ENCODE measurements around the gene LYRM9. TPM values are rescaled to one million over a fixed set of nuclear protein-coding genes. Genes with fewer than 3 reads are reported as not detected.
A peak's percentile ranks its signal among the peaks of the same experiment; 100 is the strongest.

The LYRM9 gene
- total and polyA plus RNA-seq, 9 of the 15 experiments (the other 6 are each of a cell fraction or from before 2014, with no cell fraction given), result 0.98 to 4.7 (median 1.8) TPM

GRCh38 chr17:27892866-27893769 is at the start of gene LYRM9 (continued):
- TF ChIP-seq, protein P1, sequence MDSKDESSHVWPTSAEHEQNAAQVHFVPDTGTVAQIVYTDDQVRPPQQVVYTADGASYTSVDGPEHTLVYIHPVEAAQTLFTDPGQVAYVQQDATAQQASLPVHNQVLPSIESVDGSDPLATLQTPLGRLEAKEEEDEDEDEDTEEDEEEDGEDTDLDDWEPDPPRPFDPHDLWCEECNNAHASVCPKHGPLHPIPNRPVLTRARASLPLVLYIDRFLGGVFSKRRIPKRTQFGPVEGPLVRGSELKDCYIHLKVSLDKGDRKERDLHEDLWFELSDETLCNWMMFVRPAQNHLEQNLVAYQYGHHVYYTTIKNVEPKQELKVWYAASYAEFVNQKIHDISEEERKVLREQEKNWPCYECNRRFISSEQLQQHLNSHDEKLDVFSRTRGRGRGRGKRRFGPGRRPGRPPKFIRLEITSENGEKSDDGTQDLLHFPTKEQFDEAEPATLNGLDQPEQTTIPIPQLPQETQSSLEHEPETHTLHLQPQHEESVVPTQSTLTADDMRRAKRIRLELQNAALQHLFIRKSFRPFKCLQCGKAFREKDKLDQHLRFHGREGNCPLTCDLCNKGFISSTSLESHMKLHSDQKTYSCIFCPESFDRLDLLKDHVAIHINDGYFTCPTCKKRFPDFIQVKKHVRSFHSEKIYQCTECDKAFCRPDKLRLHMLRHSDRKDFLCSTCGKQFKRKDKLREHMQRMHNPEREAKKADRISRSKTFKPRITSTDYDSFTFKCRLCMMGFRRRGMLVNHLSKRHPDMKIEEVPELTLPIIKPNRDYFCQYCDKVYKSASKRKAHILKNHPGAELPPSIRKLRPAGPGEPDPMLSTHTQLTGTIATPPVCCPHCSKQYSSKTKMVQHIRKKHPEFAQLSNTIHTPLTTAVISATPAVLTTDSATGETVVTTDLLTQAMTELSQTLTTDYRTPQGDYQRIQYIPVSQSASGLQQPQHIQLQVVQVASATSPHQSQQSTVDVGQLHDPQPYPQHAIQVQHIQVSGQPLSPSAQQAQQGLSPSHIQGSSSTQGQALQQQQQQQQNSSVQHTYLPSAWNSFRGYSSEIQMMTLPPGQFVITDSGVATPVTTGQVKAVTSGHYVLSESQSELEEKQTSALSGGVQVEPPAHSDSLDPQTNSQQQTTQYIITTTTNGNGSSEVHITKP (IDR thresholded peaks at IDR 0.05; ENCODE audit: partially characterized antibody), result peak; percentile 63
- TF ChIP-seq FOSL1 (tag; conservative IDR thresholded peaks at IDR 0.05) (peak; percentile 44; the same call in 1 of the 2 replicates), ZNF766 (CRISPR knock-in tag; conservative IDR thresholded peaks at IDR 0.05) (0 out of 2 replicates have a peak, but pooled peaks have one; percentile 5), ZBED1 (IDR thresholded peaks at IDR 0.05) (no peak), KLF13 (tag; IDR thresholded peaks at IDR 0.05; ENCODE audit: borderline replicate concordance, low read depth) (0 out of 2 replicates have a peak, but pooled peaks have one; percentile 39), KDM2B (CRISPR knock-in tag; IDR thresholded peaks at IDR 0.05) (peak; percentile 91; the same call in 1 of the 2 replicates), ZNF77 (CRISPR knock-in tag; IDR thresholded peaks at IDR 0.05) (no peak), CHD2 (IDR thresholded peaks at IDR 0.05; ENCODE audit: low read depth, low read length) (no peak), PHF20 (IDR thresholded peaks at IDR 0.05; ENCODE audit: partially characterized antibody) (peak; percentile 46), SP1 (CRISPR knock-in tag; IDR thresholded peaks at IDR 0.05) (0 out of 2 replicates have a peak, but pooled peaks have one; percentile 26), ZFP36 (IDR thresholded peaks at IDR 0.05; ENCODE audit: low read depth, low read length, partially characterized antibody) (no peak), RBM39 (optimal IDR thresholded peaks at IDR 0.05; ENCODE audit: low read depth, low read length) (no peak), NCOA2 (IDR thresholded peaks at IDR 0.05; ENCODE audit: partially characterized antibody in 2 of 2) (no peak), RCOR1 (IDR thresholded peaks at IDR 0.05; ENCODE audit: borderline replicate concordance in 1 of 2, low read depth in 2 of 2, low read length in 2 of 2) (0 out of 4 replicates have a peak, but pooled peaks of 1 of the 2 experiments have one; percentile 51), ZMIZ1 (IDR thresholded peaks at IDR 0.05; ENCODE audit: low read depth in 2 of 2, low read length in 2 of 2) (no peak), ZNF518B (CRISPR knock-in tag; IDR thresholded peaks at IDR 0.05) (no peak)

Measured in K562 (cell line).